NCI-H2081 treated with DMSO at 0.1 percent for 48 hours (cell line): ENCODE data around the gene ID3.
A peak's percentile ranks its signal among the peaks of the same experiment; 100 is the strongest.
"Not testable (repeated sequence)": the region's sequence is repeated elsewhere in the genome, so short reads cannot be mapped to it uniquely, and the experiment has no call there.

Experiments
- DNase-seq: peaks from one replicate; lab custom pipeline; 2025; lab: John Stamatoyannopoulos, UW

ID3 gene

GRCh38 chr1:23548704-23549143 lies 10.6 kb downstream of the ID3 start:
- DNase-seq: no peak

GRCh38 chr1:23546897-23547584 lies 12.3 kb downstream of the ID3 start:
- no peak for DNase-seq

- DNase-seq: no peak
Observed at GRCh38 chr1:23545851-23546250, 13.4 kb downstream of the ID3 start.

- DNase-seq: peak; percentile 61
Observed at GRCh38 chr1:23544444-23545389, 14.6 kb downstream of the ID3 start.

- DNase-seq: no peak
Observed at GRCh38 chr1:23543707-23544443, 15.4 kb downstream of the ID3 start.

- not testable (repeated sequence) for DNase-seq
Observed at GRCh38 chr1:23542940-23543339, 16.4 kb downstream of the ID3 start.

GRCh38 chr1:23539698-23540266 lies 19.5 kb downstream of the ID3 start:
- peak; percentile 80 for DNase-seq

GRCh38 chr1:23537296-23537973 lies 21.9 kb downstream of the ID3 start:
- no peak for DNase-seq

GRCh38 chr1:23533246-23534023 lies 25.9 kb downstream of the ID3 start:
- DNase-seq: no peak

GRCh38 chr1:23531562-23532094 lies 27.7 kb downstream of the ID3 start:
- no peak for DNase-seq

- peak; percentile 70 for DNase-seq
Observed at GRCh38 chr1:23530747-23531561, 28.3 kb downstream of the ID3 start, which contains the start of gene E2F2. TSS of gene E2F2 (minus strand) at chr1:23531233. CDS start at chr1:23530793, 440 bp downstream.

GRCh38 chr1:23530087-23530746 lies 29.1 kb downstream of the ID3 start:
- peak; percentile 14 for DNase-seq

GRCh38 chr1:23529146-23530086 lies 29.9 kb downstream of the ID3 start:
- DNase-seq: no peak

- DNase-seq: peak; percentile 61
Observed at GRCh38 chr1:23528250-23528978, 30.9 kb downstream of the ID3 start.

GRCh38 chr1:23527900-23528249 lies 31.4 kb downstream of the ID3 start:
- DNase-seq: no peak

- no peak for DNase-seq
Observed at GRCh38 chr1:23527366-23527765, 31.9 kb downstream of the ID3 start.
